ENCODE data around the gene HES5. TPM values are rescaled to one million over a fixed set of nuclear protein-coding genes. Genes with fewer than 3 reads are reported as not detected.

Gene HES5
- total and polyA plus RNA-seq, 2 of the 13 experiments (the other 11 are each of a cell fraction or from before 2014, with no cell fraction given), result not detected

DNA sequence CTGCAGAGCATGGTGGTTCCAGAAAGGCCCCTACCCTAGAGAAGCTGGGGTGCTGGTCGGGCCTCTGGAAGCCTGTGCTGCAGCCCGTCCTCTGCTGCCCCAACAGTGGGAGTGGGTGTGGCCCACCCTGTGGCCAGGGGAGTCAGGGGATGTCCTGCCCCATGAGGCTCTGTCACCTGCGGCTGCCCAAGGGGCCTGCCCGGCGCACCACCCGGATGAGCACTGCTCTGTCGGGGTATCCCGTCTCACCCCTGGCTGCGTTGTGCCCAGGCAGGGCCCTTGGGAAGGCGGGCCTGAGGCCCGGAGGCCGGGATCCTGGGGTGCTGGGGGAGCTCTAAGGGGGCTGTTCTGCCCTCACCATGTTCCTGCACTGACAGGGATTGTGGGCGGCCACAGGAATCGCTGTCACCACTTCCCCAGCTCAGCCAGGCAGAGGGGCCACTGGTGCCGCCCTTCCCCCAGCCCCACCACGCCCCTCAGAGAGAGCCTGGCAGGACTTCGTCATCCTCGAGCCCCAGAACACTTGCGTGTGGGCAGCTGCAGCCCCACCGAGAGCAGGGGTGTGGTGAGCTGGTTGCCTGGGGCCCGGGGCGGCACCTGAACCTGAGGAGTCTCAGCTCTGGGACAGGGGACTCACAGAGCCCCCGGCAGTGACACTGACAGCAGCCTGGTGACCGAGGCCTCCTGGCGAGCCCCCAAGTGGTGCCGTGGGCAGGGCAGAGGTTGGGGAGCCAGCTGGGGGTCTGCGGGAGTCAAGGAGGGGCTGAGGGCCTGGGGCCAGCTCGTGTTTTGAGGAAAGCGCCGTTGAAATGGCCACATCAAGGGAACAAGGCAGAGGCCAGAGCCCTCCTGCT is 23.8 kb downstream of the HES5 start:
- Histone ChIP-seq H3K9ac (ENCODE audit: insufficient read depth, low read depth, low read length) (no peak overlapping the region), H3K4me2 (ENCODE audit: low read depth, low read length) (no peak overlapping the region), H3K36me3 (replicated peaks in 1 of 2; ENCODE audit: control insufficient read depth in 1 of 2, insufficient read depth in 2 of 2, low read length in 2 of 2) (peaks cover 2 to 19% of the 10 kb centered on the region in 2 experiments), H3K4me1 (ENCODE audit: insufficient read depth, low read length) (peaks cover 9% of the 10 kb centered on the region), H3K9me3 (ENCODE audit: low read length) (no peaks in the 10 kb centered on the region), H3K27ac (ENCODE audit: extremely low read length, insufficient read depth, low read length) (no peak overlapping the region), H3K27me3 (ENCODE audit: control insufficient read depth in 1 of 2, insufficient read depth in 2 of 2, low read length in 2 of 2) (peaks cover 14 to 38% of the 10 kb centered on the region in 2 experiments), H3K79me2 (ENCODE audit: insufficient read depth, low read length) (no peaks in the 10 kb centered on the region), H2AFZ (ENCODE audit: low read length) (no peak overlapping the region), H3K4me3 (replicated peaks in 1 of 3; ENCODE audit: insufficient read depth in 1 of 3, low read depth in 2 of 3, low read length in 3 of 3) (no peak overlapping the region), H4K20me1 (ENCODE audit: insufficient read depth, low read length) (no peaks in the 10 kb centered on the region)
- intact Hi-C loops (cut with micrococcal nuclease; ENCODE audit: unreplicated experiment), result no loop called here
- in situ Hi-C loops (cut with HindIII; ENCODE audit: extremely low pct_ligation_motif_present, low pct_unique_long_range_greater_than_20kb), result loop anchor here (25.0 kb wide), 1 partner anchor 319 kb away; the partner anchor contains the start of gene FAAP20
- TF ChIP-seq AGO1 (IDR thresholded peaks at IDR 0.05; ENCODE audit: low read depth, low read length, poor library complexity, severe bottlenecking) (peak; percentile 86), ZNF790 (CRISPR knock-in tag; IDR thresholded peaks at IDR 0.05; ENCODE audit: borderline replicate concordance) (no peak), TAF15 (IDR thresholded peaks at IDR 0.05; ENCODE audit: low read depth, low read length, poor library complexity, severe bottlenecking) (peak; percentile 41), AGO2 (optimal IDR thresholded peaks at IDR 0.05; ENCODE audit: low read depth, low read length) (peak; percentile 81)
- peak; percentile 2; the same call in 1 of the 3 replicates for ATAC-seq
- WGBS (ENCODE audit: low lambda C conversion rate), result 60% methylated on average over 1 of the region's 30 CpGs
- no peak for DNase-seq (ENCODE audit: low spot score)
- ChIA-PET CTCF (ENCODE audit: low intra/inter-chr PET ratio, low total read pairs) (no interaction called here), POLR2A (interaction anchor here (1.0 to 1.1 kb wide), 2 partner anchors 19 to 40 kb away, joined by 3 to 4 read pairs; no protein-coding TSS in a partner anchor)
- no TSS peak for BruUV-seq (replicated peaks)
- FAIRE-seq, result no peak

DNA sequence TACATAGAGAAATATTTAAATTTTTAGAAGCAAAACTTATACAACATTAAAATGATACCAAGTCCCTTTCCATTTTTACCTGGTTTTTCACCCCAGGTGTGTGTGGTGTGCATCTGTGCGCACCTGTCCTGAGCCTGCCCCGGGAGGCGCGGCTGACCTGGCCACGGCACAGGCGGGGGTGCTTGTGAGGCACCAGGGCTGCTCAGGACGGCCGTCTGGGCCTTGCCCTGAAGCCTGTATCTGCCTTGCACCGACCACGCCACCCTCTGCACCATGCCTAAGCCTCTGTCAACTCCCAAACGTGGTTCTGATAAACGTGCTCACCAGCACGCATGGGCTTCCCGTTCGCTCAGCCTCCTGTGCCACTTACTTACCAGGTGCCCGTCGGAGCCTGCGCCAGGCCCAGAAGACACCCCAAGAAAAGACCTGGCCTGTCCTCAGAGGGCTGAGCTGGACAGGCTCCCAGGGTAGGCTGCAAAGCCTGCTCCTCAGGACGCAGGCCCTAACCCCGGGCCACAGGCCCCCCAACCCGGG is 24.5 kb downstream of the HES5 start:
- Histone ChIP-seq H3K9me3 (ENCODE audit: low read length) (no peaks in the 10 kb centered on the region), H4K20me1 (ENCODE audit: insufficient read depth, low read length) (no peaks in the 10 kb centered on the region), H3K79me2 (ENCODE audit: insufficient read depth, low read length) (no peaks in the 10 kb centered on the region), H3K27ac (ENCODE audit: extremely low read length, insufficient read depth, low read length) (no peak overlapping the region), H3K4me1 (ENCODE audit: insufficient read depth, low read length) (peaks cover 11% of the 10 kb centered on the region), H3K4me2 (ENCODE audit: low read depth, low read length) (no peak overlapping the region), H3K9ac (ENCODE audit: insufficient read depth, low read depth, low read length) (no peak overlapping the region), H2AFZ (ENCODE audit: low read length) (no peak overlapping the region), H3K27me3 (ENCODE audit: control insufficient read depth in 1 of 2, insufficient read depth in 2 of 2, low read length in 2 of 2) (peaks cover 15 to 43% of the 10 kb centered on the region in 2 experiments), H3K4me3 (replicated peaks in 1 of 3; ENCODE audit: insufficient read depth in 1 of 3, low read depth in 2 of 3, low read length in 3 of 3) (no peak overlapping the region), H3K36me3 (replicated peaks in 1 of 2; ENCODE audit: control insufficient read depth in 1 of 2, insufficient read depth in 2 of 2, low read length in 2 of 2) (peaks cover 1 to 13% of the 10 kb centered on the region in 2 experiments; a peak in 4 of 5 replicates)
- WGBS (ENCODE audit: low lambda C conversion rate), result 39% methylated on average over 11 of the region's 21 CpGs
- intact Hi-C loops (cut with micrococcal nuclease; ENCODE audit: unreplicated experiment), result no loop called here
- BruUV-seq (replicated peaks), result no TSS peak
- 0 out of 2 replicates have a peak, but pooled peaks have one; percentile 3 for TF ChIP-seq POLR2G (IDR thresholded peaks at IDR 0.05; ENCODE audit: low read depth, low read length)
- no peak for TF ChIP-seq GPN1 (CRISPR knock-in tag; IDR thresholded peaks at IDR 0.05; ENCODE audit: borderline replicate concordance)
- DNase-seq (ENCODE audit: low spot score), result no peak
- in situ Hi-C loops (cut with HindIII; ENCODE audit: extremely low pct_ligation_motif_present, low pct_unique_long_range_greater_than_20kb), result loop anchor here (25.0 kb wide), 1 partner anchor 318 kb away; the partner anchor contains the start of gene FAAP20
- CTCF ChIA-PET (ENCODE audit: low intra/inter-chr PET ratio, low total read pairs), result no interaction called here
- ATAC-seq, result peak; percentile 12
- FAIRE-seq, result no peak
- POLR2A ChIA-PET, result interaction anchor here (1.0 to 1.1 kb wide), 2 partner anchors 20 to 40 kb away, joined by 3 to 4 read pairs; no protein-coding TSS in a partner anchor

Measured in HepG2 (cell line).